NCI-H2171 (cell line): ENCODE measurements around the gene RNASEH2A.

ENCODE experiments used
- DNase-seq: peaks from one replicate; lab custom pipeline; 2025; lab: John Stamatoyannopoulos, UW

RNASEH2A gene

GRCh38 chr19:12806242-12807081, at the start of gene RNASEH2A:
RNASEH2A (plus strand) TSS chr19:12806584; CDS start chr19:12806674, 90 bp downstream.
- peak; percentile 95 for DNase-seq

GRCh38 chr19:12757544-12758274, 48.7 kb upstream of the RNASEH2A start:
- DNase-seq: peak; percentile 36

GRCh38 chr19:12759686-12760085, 46.7 kb upstream of the RNASEH2A start:
- DNase-seq: no peak

- no peak for DNase-seq
Measured at GRCh38 chr19:12763100-12763499, 43.3 kb upstream of the RNASEH2A start.

- no peak for DNase-seq
Measured at GRCh38 chr19:12764698-12765097, 41.7 kb upstream of the RNASEH2A start.

GRCh38 chr19:12766051-12766521, 40.3 kb upstream of the RNASEH2A start:
- DNase-seq: no peak

- no peak for DNase-seq
Measured at GRCh38 chr19:12767150-12767549, 39.2 kb upstream of the RNASEH2A start.

GRCh38 chr19:12767666-12768065, 38.7 kb upstream of the RNASEH2A start:
- DNase-seq: no peak

GRCh38 chr19:12769689-12770088, 36.7 kb upstream of the RNASEH2A start:
- DNase-seq: no peak

- DNase-seq: no peak
Measured at GRCh38 chr19:12770922-12771321, 35.5 kb upstream of the RNASEH2A start.

- DNase-seq: no peak
Measured at GRCh38 chr19:12772323-12772722, 34.1 kb upstream of the RNASEH2A start.

- DNase-seq: no peak
Measured at GRCh38 chr19:12773571-12773970, 32.8 kb upstream of the RNASEH2A start.

GRCh38 chr19:12774588-12775555, 31.5 kb upstream of the RNASEH2A start, which contains the start of gene HOOK2:
HOOK2 (minus strand) TSS chr19:12775552; CDS start chr19:12775449, 103 bp downstream.
- peak; percentile 74 for DNase-seq

- peak; percentile 70 for DNase-seq
Measured at GRCh38 chr19:12777217-12778016, 29.0 kb upstream of the RNASEH2A start.

GRCh38 chr19:12778017-12778904, 28.1 kb upstream of the RNASEH2A start:
- peak; percentile 82 for DNase-seq

- DNase-seq: no peak
Measured at GRCh38 chr19:12778905-12779161, 27.6 kb upstream of the RNASEH2A start.

GRCh38 chr19:12779162-12779993, 27.0 kb upstream of the RNASEH2A start:
- DNase-seq: no peak

GRCh38 chr19:12782174-12782423, 24.3 kb upstream of the RNASEH2A start:
- DNase-seq: no peak
